ENCODE results near the gene MAPK7.

The MAPK7 gene

DNA sequence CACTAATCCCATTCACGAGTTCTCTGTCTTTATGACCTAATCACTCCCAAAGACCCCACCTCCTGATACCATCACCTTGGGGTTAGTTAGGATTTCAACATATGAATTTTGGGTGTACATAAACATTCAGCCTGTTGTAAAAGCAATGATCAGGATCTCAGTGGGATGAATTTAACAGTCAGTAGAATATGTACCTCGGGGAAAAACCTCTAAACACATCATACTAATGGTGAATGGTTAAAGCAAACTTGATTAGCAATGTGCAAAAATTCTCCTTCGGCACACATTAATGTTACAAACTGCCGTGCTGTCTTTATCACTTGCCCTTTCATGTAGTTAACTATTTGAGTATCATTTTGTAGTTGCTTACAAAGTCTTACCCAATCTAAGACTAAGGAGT lies 42.9 kb downstream of the MAPK7 start:
- Histone ChIP-seq H3K27me3 (ENCODE audit: control insufficient read depth, insufficient read depth, low read length) (no peaks in the 10 kb centered on the region), H3K9ac (ENCODE audit: low read length) (no peak overlapping the region), H3K27ac (ENCODE audit: low read length) (no peak overlapping the region), H3K36me3 (ENCODE audit: control insufficient read depth, low read depth, low read length) (no peaks in the 10 kb centered on the region), H3K4me1 (ENCODE audit: control insufficient read depth, low read depth, low read length) (peaks cover 1% of the 10 kb centered on the region), H3K4me3 (ENCODE audit: low read length) (no peak overlapping the region), H3K9me3 (ENCODE audit: control insufficient read depth, low read depth, low read length) (no peaks in the 10 kb centered on the region)

DNA sequence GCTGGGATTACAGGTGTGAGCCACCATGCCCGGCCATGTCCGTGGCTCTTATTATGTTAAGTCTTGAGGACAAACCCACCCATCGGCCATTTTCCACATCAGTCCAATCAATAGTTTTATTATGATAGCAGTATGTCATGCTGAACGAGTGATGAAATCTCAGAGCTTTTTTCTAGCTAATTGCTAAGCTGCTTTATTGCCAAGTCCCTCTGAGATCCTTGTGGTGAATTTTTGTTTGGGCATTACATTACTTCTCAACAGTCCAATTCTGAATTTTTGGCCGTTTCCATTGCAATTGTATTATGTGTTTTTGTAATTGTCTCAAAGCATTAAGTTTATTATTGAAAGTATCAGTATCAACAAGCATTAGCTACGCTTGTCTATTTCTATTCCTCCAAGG lies 43.6 kb downstream of the MAPK7 start:
- Histone ChIP-seq H3K9ac (ENCODE audit: low read length) (no peak overlapping the region), H3K4me1 (ENCODE audit: control insufficient read depth, low read depth, low read length) (peaks cover 5% of the 10 kb centered on the region), H3K27me3 (ENCODE audit: control insufficient read depth, insufficient read depth, low read length) (no peaks in the 10 kb centered on the region), H3K27ac (ENCODE audit: low read length) (no peak overlapping the region), H3K4me3 (ENCODE audit: low read length) (no peak overlapping the region), H3K9me3 (ENCODE audit: control insufficient read depth, low read depth, low read length) (no peaks in the 10 kb centered on the region), H3K36me3 (ENCODE audit: control insufficient read depth, low read depth, low read length) (no peaks in the 10 kb centered on the region)

- Histone ChIP-seq H3K36me3 (ENCODE audit: control insufficient read depth, low read depth, low read length) (no peaks in the 10 kb centered on the region), H3K4me1 (ENCODE audit: control insufficient read depth, low read depth, low read length) (peaks cover 5% of the 10 kb centered on the region), H3K9ac (ENCODE audit: low read length) (no peak overlapping the region), H3K27me3 (ENCODE audit: control insufficient read depth, insufficient read depth, low read length) (no peaks in the 10 kb centered on the region), H3K4me3 (ENCODE audit: low read length) (no peak overlapping the region), H3K27ac (ENCODE audit: low read length) (no peak overlapping the region), H3K9me3 (ENCODE audit: control insufficient read depth, low read depth, low read length) (no peaks in the 10 kb centered on the region)
Observed at GRCh38 chr17:19424934-19425868, 46.9 kb downstream of the MAPK7 start.

- Histone ChIP-seq H3K9me3 (ENCODE audit: control insufficient read depth, low read depth, low read length) (no peaks in the 10 kb centered on the region), H3K27me3 (ENCODE audit: control insufficient read depth, insufficient read depth, low read length) (no peaks in the 10 kb centered on the region), H3K27ac (ENCODE audit: low read length) (no peak overlapping the region), H3K4me1 (ENCODE audit: control insufficient read depth, low read depth, low read length) (peaks cover 5% of the 10 kb centered on the region), H3K36me3 (ENCODE audit: control insufficient read depth, low read depth, low read length) (no peaks in the 10 kb centered on the region), H3K4me3 (ENCODE audit: low read length) (no peak overlapping the region), H3K9ac (ENCODE audit: low read length) (no peak overlapping the region)
Observed at GRCh38 chr17:19426631-19427030, 48.3 kb downstream of the MAPK7 start.

DNA sequence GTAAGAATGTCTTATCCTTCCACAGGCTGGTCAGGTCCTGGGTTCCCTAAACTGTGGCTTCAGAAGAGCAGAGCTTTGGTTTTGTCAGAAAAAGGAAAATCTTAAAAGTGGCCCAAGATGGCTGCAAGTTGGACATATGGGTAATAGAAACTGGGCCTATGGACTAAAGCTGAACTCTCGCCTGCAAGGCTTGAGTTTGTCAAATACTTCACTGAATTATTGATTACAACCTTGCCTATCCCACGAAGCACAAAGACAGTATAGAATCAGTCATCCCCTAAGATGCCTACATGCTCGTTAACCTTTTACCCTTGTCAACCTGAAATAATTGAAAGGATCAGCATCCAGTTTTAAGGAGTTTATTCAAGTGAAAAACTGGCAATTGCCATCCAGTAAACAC lies 53.4 kb downstream of the MAPK7 start:
- H3K27ac ChIP-seq (ENCODE audit: low read length): no peak overlapping the region
- H3K9ac ChIP-seq (ENCODE audit: low read length): no peak overlapping the region
- no peaks in the 10 kb centered on the region for H3K36me3 ChIP-seq (ENCODE audit: control insufficient read depth, low read depth, low read length)

More for the DNA sequence above, 53.4 kb downstream of the MAPK7 start:
- peaks cover 31% of the 10 kb centered on the region for H3K4me1 ChIP-seq (ENCODE audit: control insufficient read depth, low read depth, low read length)
- H3K27me3 ChIP-seq (ENCODE audit: control insufficient read depth, insufficient read depth, low read length): no peaks in the 10 kb centered on the region
- H3K9me3 ChIP-seq (ENCODE audit: control insufficient read depth, low read depth, low read length): no peaks in the 10 kb centered on the region
- no peak overlapping the region for H3K4me3 ChIP-seq (ENCODE audit: low read length)
